Measurements from ENCODE around the gene TRMO.
A peak's percentile ranks its signal among the peaks of the same experiment; 100 is the strongest.

DNA sequence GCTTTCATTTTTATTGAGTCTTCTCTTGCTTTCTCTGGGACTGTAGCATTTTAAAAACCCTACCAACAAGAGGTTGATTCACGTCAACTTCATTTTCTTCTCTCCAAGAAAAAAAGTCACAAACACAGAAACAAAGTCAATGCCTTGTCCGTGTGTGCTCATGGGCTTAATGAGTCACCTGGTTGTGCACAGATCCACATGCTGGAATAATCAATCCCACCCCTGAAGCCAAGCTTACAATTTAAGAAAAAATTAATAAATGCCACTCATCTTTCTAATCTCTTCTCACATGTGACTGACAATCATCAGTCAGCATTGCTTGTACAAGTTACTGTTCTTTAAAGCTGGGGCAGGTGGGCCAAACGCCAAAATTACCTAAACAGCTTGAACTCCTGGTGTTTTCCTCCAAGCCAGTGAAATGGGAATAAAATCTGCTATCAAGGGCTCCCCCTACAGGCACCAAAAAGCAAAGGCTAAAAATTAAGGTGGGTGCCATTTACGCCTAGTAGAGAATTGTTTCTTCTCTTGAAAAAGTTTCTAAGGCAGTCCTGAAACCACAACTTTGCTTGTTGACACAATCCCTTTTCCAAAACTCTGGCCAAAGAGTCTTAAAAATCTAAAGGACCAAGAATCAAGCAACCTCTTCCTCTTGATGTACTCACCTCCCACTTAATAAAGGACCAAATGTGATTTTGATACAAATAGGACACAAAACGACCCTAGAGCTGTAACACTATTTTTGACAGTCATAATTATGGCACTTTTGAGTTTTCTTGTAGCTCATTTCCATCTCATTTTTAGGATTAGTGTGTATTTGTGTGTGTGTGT lies 21.3 kb downstream of the TRMO start:
- TF ChIP-seq, protein P1, sequence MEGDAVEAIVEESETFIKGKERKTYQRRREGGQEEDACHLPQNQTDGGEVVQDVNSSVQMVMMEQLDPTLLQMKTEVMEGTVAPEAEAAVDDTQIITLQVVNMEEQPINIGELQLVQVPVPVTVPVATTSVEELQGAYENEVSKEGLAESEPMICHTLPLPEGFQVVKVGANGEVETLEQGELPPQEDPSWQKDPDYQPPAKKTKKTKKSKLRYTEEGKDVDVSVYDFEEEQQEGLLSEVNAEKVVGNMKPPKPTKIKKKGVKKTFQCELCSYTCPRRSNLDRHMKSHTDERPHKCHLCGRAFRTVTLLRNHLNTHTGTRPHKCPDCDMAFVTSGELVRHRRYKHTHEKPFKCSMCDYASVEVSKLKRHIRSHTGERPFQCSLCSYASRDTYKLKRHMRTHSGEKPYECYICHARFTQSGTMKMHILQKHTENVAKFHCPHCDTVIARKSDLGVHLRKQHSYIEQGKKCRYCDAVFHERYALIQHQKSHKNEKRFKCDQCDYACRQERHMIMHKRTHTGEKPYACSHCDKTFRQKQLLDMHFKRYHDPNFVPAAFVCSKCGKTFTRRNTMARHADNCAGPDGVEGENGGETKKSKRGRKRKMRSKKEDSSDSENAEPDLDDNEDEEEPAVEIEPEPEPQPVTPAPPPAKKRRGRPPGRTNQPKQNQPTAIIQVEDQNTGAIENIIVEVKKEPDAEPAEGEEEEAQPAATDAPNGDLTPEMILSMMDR (IDR thresholded peaks at IDR 0.05), result peak; percentile 90
- TF ChIP-seq ZFX (IDR thresholded peaks at IDR 0.05; ENCODE audit: borderline replicate concordance), result no peak

Data from 22Rv1 (cell line).